HEK293 (cell line): ENCODE data around the gene HK2.

ENCODE experiments used
- CTCF ChIA-PET: fragments of 350-600 bp; formaldehyde crosslinking; extraction: SDS; loops from one replicate; lab custom pipeline; 2021; ENCODE audit warnings: antibody characterized with exemption; lab: Yijun Ruan, JAX
- POLR2A ChIA-PET: fragments of 300-600 bp; formaldehyde crosslinking; extraction: SDS; loops from one replicate; lab custom pipeline; 2020; ENCODE audit warnings: antibody characterized with exemption, inconsistent platforms; lab: Yijun Ruan, JAX
- H3K27ac ChIP-seq: fragments of 200-500 bp; sonication (Bioruptor generic); 2 replicates; pipeline ENCODE4 v1.5.1; 2014; ENCODE audit warnings: low read depth, low read length, control low read depth, inconsistent platforms; ENCODE audit errors: extremely low read depth
- H3K36me3 ChIP-seq, 2 experiments: fragments of 200-500 bp in 1 of 2; sonication (Bioruptor generic) in 1 of 2; 1 replicate in 1 of 2; 2 replicates in 1 of 2; pipeline ENCODE4 v1.5.1; 2014 to 2017; ENCODE audit warnings: inconsistent platforms in 2 of 2, low read length in 2 of 2; ENCODE audit not compliant: control insufficient read depth in 2 of 2, insufficient read depth in 1 of 2
- H3K4me1 ChIP-seq: fragments of 200-500 bp; sonication (Bioruptor generic); 2 replicates; pipeline ENCODE4 v1.5.1; 2014; ENCODE audit warnings: mild to moderate bottlenecking, low read length, inconsistent platforms; ENCODE audit not compliant: control insufficient read depth, insufficient read depth
- H3K4me3 ChIP-seq: 2 replicates; pipeline ENCODE4 v1.5.1; 2011; ENCODE audit warnings: low read depth, mild to moderate bottlenecking, control low read depth, low read length, moderate library complexity
- H3K9me3 ChIP-seq: fragments of 200-500 bp; sonication (Bioruptor generic); 2 replicates; pipeline ENCODE4 v1.5.1; 2014; ENCODE audit warnings: low read depth, low read length, inconsistent platforms; ENCODE audit not compliant: control insufficient read depth, insufficient read depth
- HOXA7 ChIP-seq: sonication (generic); formaldehyde crosslinking; IDR thresholded peaks from 2 replicates; pipeline ENCODE4 v1.8.1; 2022; ENCODE audit warnings: missing genetic modification reagents, borderline replicate concordance
- INSM2 ChIP-seq: fragments of 450-650 bp; formaldehyde crosslinking; IDR thresholded peaks from 2 replicates; pipeline ENCODE4 v1.5.1; 2016; ENCODE audit warnings: missing biosample characterization, missing genetic modification characterization
- OSR2 ChIP-seq: fragments of 450-650 bp; formaldehyde crosslinking; IDR thresholded peaks from 2 replicates; pipeline ENCODE4 v1.5.1; 2016; ENCODE audit warnings: missing biosample characterization, missing genetic modification characterization
- PRDM6 ChIP-seq: fragments of 450-650 bp; formaldehyde crosslinking; IDR thresholded peaks from 2 replicates; pipeline ENCODE4 v1.5.1; 2017; ENCODE audit warnings: missing biosample characterization, missing genetic modification characterization
- REST ChIP-seq: fragments of 450-650 bp; formaldehyde crosslinking; IDR thresholded peaks from 2 replicates; pipeline ENCODE4 v1.5.1; 2016; ENCODE audit warnings: missing biosample characterization, missing genetic modification characterization
- TCF7L2 ChIP-seq: IDR thresholded peaks from 2 replicates; pipeline ENCODE4 v1.6.1; 2011; ENCODE audit warnings: low read depth, mild to moderate bottlenecking, inconsistent platforms, low read length, moderate library complexity, borderline replicate concordance
- ZBTB10 ChIP-seq: fragments of 450-650 bp; formaldehyde crosslinking; IDR thresholded peaks from 2 replicates; pipeline ENCODE4 v1.5.1; 2016; ENCODE audit warnings: missing biosample characterization, missing genetic modification characterization
- ZNF174 ChIP-seq: fragments of 450-650 bp; formaldehyde crosslinking; IDR thresholded peaks from 2 replicates; pipeline ENCODE4 v1.5.0; 2017; ENCODE audit warnings: missing biosample characterization, mild to moderate bottlenecking, missing genetic modification characterization
- ZNF24 ChIP-seq: fragments of 450-650 bp; formaldehyde crosslinking; IDR thresholded peaks from 2 replicates; pipeline ENCODE4 v1.5.1; 2016; ENCODE audit warnings: missing biosample characterization, missing genetic modification characterization
- ZNF354C ChIP-seq: fragments of 450-650 bp; formaldehyde crosslinking; IDR thresholded peaks from 2 replicates; pipeline ENCODE4 v1.5.1; 2016; ENCODE audit warnings: missing biosample characterization, missing genetic modification characterization, low read depth, borderline replicate concordance
- ZNF362 ChIP-seq: fragments of 450-650 bp; formaldehyde crosslinking; IDR thresholded peaks from 2 replicates; pipeline ENCODE4 v1.5.1; 2016; ENCODE audit warnings: missing biosample characterization, missing genetic modification characterization
- ZNF473 ChIP-seq: fragments of 450-650 bp; formaldehyde crosslinking; IDR thresholded peaks from 2 replicates; pipeline ENCODE4 v1.5.1; 2017; ENCODE audit warnings: missing biosample characterization, missing genetic modification characterization
- ZNF521 ChIP-seq: fragments of 450-650 bp; formaldehyde crosslinking; IDR thresholded peaks from 2 replicates; pipeline ENCODE4 v1.5.1; 2017; ENCODE audit warnings: missing biosample characterization, mild to moderate bottlenecking, missing genetic modification characterization
- ZNF600 ChIP-seq: fragments of 450-650 bp; formaldehyde crosslinking; IDR thresholded peaks from 2 replicates; pipeline ENCODE4 v1.5.1; 2016; ENCODE audit warnings: missing biosample characterization, missing genetic modification characterization
- ZNF626 ChIP-seq: fragments of 450-650 bp; sonication (Bioruptor Pico); formaldehyde crosslinking; IDR thresholded peaks from 2 replicates; pipeline ENCODE4 v1.5.1; 2018; ENCODE audit warnings: missing biosample characterization, missing genetic modification characterization, inconsistent platforms
- ZNF654 ChIP-seq: fragments of 450-650 bp; formaldehyde crosslinking; IDR thresholded peaks from 2 replicates; pipeline ENCODE4 v1.5.1; 2016; ENCODE audit warnings: low read depth, missing biosample characterization, missing genetic modification characterization
- ZNF707 ChIP-seq: fragments of 450-650 bp; formaldehyde crosslinking; IDR thresholded peaks from 2 replicates; pipeline ENCODE4 v1.5.1; 2016; ENCODE audit warnings: missing biosample characterization, missing genetic modification characterization
- ZNF837 ChIP-seq: fragments of 450-650 bp; formaldehyde crosslinking; IDR thresholded peaks from 2 replicates; pipeline ENCODE4 v1.5.1; 2016; ENCODE audit warnings: missing biosample characterization, missing genetic modification characterization

The HK2 gene

GRCh38 chr2:74789271-74789670, 44.7 kb upstream of the HK2 start:
- H3K4me1 ChIP-seq: no peaks in the 10 kb centered on the region
- TF ChIP-seq ZNF626 (no peak), ZNF354C (tag by site-specific recombination) (no peak), ZNF473 (tag by site-specific recombination) (no peak), OSR2 (tag by site-specific recombination) (no peak), ZNF837 (tag by site-specific recombination) (no peak), ZBTB10 (tag by site-specific recombination) (no peak), ZNF24 (tag by site-specific recombination) (no peak), ZNF600 (tag by site-specific recombination) (no peak), ZNF362 (tag by site-specific recombination) (no peak), HOXA7 (no peak), ZNF521 (tag by site-specific recombination) (no peak), TCF7L2 (no peak), ZNF174 (no peak)
- H3K36me3 ChIP-seq: no peaks in the 10 kb centered on the region
- ChIA-PET CTCF (no interaction called here), POLR2A (no interaction called here)
- H3K9me3 ChIP-seq: no peaks in the 10 kb centered on the region
- no peak overlapping the region for H3K27ac ChIP-seq
- no peak overlapping the region for H3K4me3 ChIP-seq

GRCh38 chr2:74792282-74792681, 41.6 kb upstream of the HK2 start:
- Histone ChIP-seq H3K36me3 (no peaks in the 10 kb centered on the region), H3K4me3 (no peak overlapping the region), H3K27ac (no peak overlapping the region), H3K4me1 (no peaks in the 10 kb centered on the region), H3K9me3 (no peaks in the 10 kb centered on the region)
- ChIA-PET CTCF (no interaction called here), POLR2A (no interaction called here)
- TF ChIP-seq REST (no peak), PRDM6 (tag by site-specific recombination) (no peak), INSM2 (tag by site-specific recombination) (no peak), ZNF654 (tag by site-specific recombination) (no peak), ZNF707 (tag by site-specific recombination) (no peak)
